Fibroblast of mammary gland (primary cell): ENCODE results near the gene C1QL3.
A peak's percentile ranks its signal among the peaks of the same experiment; 100 is the strongest.

Source experiments
- DNase-seq: peaks from one replicate; pipeline ENCODE4 v3.0.0-alpha.2; 2010; ENCODE audit warnings: low read depth
- H3K4me3 ChIP-seq: 2 replicates; pipeline ENCODE4 v1.5.1; 2011; ENCODE audit warnings: low read depth, mild to moderate bottlenecking, low read length, moderate library complexity; ENCODE audit not compliant: control insufficient read depth
- TF ChIP-seq, protein P1 (sequence below): conservative IDR thresholded peaks from 2 replicates; pipeline ENCODE4 v1.5.1; 2011; ENCODE audit warnings: low read depth, low read length, inconsistent platforms; ENCODE audit not compliant: control insufficient read depth, insufficient read depth

The C1QL3 gene

DNA sequence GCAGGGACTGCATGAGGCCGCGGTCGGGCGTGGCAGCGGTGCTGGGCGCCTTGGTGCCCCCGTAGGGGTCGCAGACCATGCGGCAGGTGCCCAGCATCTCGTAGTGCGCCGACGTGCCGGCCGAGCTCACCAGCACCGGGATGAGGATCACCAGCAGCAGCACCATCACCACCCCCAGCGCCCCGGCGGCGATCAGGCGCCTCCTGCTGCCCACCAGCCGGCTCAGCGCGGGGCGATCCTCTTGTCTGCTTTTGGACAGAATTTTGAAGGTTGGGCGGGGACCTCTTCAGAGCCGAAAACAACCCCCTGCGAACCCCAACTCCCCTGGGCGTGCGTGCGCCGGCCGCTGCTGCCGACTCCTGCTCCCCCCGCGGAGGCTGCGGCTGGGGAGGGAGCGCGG, 779 bp downstream of the C1QL3 start:
- peak overlapping the region; percentile 24 for H3K4me3 ChIP-seq
- TF ChIP-seq, protein P1, sequence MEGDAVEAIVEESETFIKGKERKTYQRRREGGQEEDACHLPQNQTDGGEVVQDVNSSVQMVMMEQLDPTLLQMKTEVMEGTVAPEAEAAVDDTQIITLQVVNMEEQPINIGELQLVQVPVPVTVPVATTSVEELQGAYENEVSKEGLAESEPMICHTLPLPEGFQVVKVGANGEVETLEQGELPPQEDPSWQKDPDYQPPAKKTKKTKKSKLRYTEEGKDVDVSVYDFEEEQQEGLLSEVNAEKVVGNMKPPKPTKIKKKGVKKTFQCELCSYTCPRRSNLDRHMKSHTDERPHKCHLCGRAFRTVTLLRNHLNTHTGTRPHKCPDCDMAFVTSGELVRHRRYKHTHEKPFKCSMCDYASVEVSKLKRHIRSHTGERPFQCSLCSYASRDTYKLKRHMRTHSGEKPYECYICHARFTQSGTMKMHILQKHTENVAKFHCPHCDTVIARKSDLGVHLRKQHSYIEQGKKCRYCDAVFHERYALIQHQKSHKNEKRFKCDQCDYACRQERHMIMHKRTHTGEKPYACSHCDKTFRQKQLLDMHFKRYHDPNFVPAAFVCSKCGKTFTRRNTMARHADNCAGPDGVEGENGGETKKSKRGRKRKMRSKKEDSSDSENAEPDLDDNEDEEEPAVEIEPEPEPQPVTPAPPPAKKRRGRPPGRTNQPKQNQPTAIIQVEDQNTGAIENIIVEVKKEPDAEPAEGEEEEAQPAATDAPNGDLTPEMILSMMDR: peak; percentile 35
- peak; percentile 31 for DNase-seq

DNA sequence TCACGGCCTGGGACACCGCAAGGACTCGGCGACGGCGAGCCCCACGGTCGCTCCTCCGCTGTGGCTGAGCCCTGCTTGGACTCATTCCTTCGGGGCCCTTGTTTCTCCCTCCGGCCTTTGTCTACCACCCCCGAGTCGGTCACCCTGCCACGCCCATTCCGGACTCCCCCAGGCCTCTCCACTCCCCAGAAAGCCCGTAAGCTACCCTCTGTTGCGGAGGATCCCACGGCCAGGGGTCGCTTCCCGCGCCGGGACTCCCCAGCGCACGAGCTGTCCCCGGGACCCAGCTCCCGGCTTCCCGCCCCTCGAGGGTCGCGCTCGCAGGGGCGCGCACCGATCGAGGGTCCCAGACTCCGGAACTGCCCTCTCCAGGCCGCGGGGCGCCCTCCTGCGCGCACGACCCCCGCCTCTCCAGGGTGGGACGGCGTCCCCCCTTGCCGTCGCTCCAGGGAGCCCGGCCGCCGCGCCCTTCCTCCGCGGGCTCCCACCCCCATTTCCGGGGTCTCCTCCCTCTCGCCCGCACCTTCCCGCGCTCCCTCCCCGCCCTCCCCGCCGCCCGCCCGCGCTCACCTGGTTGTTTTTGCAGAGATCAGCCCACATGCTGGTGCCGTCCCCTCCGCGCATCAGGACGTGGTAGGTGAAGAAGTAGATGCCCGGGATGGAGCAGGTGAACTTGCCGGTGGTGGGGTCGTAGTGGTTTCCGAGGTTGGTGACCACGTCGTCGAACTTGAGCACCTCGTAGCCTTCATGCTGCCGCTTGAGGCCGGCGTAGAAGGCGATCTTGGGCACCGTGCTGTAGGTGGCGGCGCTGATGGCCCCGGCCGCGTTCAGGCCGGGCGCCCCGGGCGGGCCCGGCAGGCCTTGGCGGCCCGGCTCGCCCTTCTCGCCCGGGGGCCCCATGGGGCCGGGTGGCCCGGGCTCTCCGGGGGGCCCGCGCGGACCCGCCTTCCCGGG, 1.5 kb downstream of the C1QL3 start:
- TF ChIP-seq, protein P1: no peak
- DNase-seq: no peak
- no peak overlapping the region for H3K4me3 ChIP-seq

- no peak for DNase-seq
- TF ChIP-seq, protein P1: no peak
- no peak overlapping the region for H3K4me3 ChIP-seq
Observed at GRCh38 chr10:16519250-16519907, 2.3 kb downstream of the C1QL3 start.

GRCh38 chr10:16518822-16519221, 2.9 kb downstream of the C1QL3 start:
- H3K4me3 ChIP-seq: no peak overlapping the region
- TF ChIP-seq, protein P1: peak; percentile 40
- peak; percentile 12 for DNase-seq

GRCh38 chr10:16510843-16511242, 10.8 kb downstream of the C1QL3 start:
- no peak overlapping the region for H3K4me3 ChIP-seq
- no peak for DNase-seq
- TF ChIP-seq, protein P1: no peak

- no peak overlapping the region for H3K4me3 ChIP-seq
- peak; percentile 22 for DNase-seq
- TF ChIP-seq, protein P1: no peak
Observed at GRCh38 chr10:16509996-16510395, 11.7 kb downstream of the C1QL3 start.
